T1000 (cell line): ENCODE results near the gene MYH8.

ENCODE experiments used
- DNase-seq: peaks from one replicate; lab custom pipeline; 2025; ENCODE audit warnings: mixed read lengths; lab: John Stamatoyannopoulos, UW

MYH8 gene

GRCh38 chr17:10421900-10422542 lies at the start of gene MYH8:
Gene MYH8, minus strand, starts transcription at chr17:10421950. Its CDS starts 1,723 bp downstream, at chr17:10420227.
- no peak for DNase-seq

DNA sequence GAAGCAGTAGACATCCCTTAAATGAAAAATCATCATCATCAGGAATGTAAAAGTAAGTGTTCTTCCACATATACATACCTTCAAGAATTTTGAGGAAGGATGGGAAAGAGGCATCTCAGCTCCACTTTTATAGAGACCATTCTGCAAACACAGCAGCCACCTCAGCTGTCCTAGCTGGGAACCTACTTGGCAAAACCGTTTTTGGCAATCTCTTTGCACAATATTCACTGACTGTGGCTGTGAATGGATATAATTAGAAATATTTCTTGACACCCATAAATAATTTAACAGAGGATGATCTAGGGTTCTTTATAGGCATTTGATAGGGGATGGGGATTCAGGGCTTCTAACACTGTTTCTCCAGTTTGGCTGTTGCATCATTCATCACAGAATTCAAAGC lies 47.7 kb upstream of the MYH8 start, which contains the start of gene MYH4:
Gene MYH4, minus strand, starts transcription at position 101 of the 400 bp plus-strand sequence. CDS start 2,814 bp downstream, outside the sequence.
- DNase-seq: no peak

DNA sequence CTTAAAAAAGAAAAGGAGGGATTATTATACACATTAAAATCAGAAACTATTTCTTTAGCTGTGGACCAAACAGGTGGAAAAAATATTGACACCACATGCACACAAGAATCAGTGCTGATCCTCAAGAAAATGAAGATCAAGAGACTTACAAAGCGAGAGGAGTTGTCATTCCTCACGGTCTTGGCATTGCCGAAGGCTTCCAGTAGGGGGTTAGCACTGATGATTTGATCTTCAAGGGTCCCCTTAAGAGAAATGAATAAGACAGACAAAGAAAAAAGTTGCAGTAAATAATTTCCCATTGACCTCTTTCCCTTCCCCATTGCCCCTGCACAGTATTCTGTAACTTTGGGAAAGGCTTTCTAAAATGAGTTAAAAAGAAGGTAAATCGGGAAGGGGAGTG lies 41.7 kb upstream of the MYH8 start:
- no peak for DNase-seq

DNA sequence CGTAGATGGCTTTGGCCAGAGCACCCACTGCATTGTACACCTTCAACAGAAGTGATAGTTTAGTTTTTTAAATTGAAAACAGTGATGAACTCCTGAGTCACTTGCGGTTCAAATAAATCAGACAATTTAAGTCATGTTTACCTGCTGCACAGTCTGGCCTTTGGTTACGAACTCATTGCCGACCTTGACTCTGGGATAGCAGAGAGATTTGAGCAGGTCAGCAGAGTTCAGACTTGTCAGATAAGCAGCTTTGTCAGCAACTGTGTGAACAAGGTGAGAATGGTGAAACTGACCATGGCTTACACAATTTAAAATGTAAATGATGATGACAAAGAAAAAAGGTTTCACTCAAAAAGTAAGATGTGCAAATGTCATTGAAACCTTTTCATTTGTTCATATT lies 38.3 kb upstream of the MYH8 start:
- DNase-seq: no peak

- DNase-seq: no peak
These were observed 37.0 kb upstream of the MYH8 start for GRCh38 chr17:10458701-10459100.

DNA sequence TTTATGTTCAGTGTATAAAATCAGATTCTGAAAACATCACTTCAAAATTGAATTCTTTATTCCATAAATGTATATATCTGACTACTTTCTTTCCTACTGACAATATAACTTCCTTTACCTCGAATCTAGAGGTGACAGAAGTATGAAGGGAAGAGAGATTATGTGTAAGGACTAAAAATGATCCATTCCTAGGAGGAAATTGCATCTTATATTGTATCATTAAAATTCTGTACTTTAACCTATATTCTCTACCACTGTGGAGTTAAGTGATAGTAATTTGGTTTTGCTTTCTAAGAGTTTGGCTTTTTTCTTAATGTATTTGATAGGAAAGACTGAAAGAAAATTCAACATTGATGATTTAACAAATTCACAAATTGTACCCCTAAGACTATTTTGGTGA lies 36.2 kb upstream of the MYH8 start:
- no peak for DNase-seq

DNA sequence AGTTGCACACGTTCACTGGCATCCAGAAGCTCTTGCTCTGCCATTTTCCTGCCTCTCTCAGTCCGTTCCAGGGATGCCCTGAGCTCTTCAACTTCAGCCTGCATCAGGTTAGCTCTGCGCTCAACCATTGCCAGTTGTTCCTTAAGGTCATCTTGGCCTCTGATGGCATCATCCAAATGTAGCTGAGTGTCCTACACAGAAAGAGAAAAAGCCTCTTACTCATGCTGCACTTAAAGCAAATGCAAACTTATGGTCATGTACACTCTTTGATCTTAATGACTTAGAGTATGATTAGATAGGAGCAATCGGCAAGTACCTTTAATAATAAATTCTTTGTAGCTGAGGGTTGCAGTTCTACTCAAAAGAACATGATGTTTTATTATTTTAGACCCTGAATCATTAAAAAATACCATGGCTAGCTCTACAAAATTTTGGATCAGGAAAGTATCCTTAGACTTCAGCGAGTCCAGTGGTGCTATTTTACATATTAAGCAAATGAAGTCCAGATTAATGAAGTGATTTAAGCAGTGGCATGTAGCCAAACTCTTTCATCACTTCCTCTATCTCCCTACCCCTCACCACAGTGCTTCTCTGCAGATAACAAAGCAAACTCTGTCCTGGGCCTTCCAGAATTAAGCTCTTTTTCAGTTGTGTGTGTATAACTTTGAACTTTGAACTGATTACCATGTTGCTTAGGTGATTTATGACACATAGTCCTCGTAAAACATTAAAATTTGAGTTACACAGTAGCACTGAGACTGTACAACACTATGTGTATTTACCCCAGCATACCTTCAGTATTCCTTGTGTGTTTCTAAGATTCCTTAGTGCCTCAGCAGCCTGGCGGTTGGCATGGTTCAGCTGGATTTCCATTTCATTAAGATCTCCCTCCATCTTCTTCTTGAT lies 25.5 kb upstream of the MYH8 start:
- DNase-seq: no peak

DNA sequence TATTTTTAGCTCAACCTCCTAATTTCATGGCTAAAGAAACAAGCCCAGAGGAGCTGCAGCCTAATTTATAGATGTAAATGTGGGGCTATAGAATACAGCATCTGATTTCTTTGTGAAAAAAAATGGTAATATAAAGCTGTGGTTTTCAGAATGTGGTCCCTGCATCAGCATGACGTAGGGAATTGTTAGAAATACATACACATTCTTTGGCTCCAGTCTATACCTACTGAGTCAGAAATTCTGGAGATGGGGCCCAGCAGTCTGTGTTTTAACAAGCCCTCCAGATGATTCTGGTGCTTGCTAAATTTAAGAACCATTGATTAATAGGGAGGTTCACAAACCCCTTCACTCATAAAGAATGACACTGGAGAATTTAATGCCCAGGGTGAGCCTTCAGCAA lies 18.1 kb upstream of the MYH8 start:
- no peak for DNase-seq

- DNase-seq: no peak
These were observed 13.3 kb upstream of the MYH8 start for GRCh38 chr17:10435096-10435495.

GRCh38 chr17:10429421-10430045 lies 7.8 kb upstream of the MYH8 start:
- DNase-seq: no peak

DNA sequence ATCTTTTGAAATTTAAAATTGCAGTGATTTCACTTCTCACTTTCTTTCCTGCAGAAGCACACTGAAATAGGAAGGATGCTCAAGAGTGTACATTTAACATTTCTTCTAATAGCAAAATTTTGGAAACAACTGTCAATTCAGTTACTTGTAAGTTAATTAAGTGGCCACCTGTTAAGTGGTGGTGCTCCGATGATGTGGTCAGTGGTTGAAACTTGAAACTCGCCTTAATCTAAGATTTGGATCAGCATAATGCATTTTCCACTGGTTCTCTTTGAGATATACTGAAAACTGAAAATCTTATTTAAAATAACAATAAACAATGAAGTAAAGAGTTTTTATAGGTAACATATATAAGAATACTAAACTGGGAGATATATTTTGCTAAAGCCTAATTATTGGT lies 7.0 kb upstream of the MYH8 start:
- no peak for DNase-seq

DNA sequence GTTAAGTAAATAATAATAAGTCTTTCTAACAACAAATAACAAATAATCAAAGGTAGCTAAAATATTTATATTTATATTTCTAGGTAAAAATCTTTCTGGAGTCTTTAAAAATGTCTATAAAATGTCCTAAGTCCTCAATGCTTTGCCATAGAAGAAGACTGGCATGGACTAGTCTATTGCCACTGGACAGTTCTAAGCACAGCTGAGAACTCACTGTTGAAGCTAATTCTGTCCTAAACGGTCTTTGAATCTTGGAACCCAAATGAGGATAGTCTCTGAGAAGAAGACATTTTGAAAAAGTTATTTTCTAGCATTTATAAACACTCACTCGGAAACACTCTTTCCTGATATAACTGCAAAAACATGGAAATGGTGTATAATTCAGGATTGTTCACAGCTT lies 539 bp downstream of the MYH8 start:
- DNase-seq: no peak

GRCh38 chr17:10420811-10421210 lies 939 bp downstream of the MYH8 start:
- DNase-seq: no peak

GRCh38 chr17:10417431-10417830 lies 4.3 kb downstream of the MYH8 start:
- DNase-seq: no peak

DNA sequence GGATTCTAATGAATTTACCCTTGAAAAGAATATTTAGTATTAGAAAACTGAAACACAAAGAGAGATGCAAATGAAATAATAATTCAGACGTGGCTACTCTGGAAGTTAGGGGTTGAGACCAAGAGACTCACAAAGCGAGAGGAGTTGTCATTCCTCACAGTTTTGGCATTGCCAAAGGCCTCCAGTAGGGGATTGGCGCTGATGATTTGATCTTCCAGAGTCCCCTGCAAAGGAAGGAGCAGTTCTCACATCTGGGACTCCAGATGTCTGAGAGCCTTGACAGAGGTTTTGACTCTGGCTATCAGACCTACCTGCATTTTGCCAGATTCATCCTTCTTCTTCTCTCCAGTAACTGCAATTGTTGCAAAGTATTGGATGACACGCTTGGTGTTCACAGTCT lies 6.6 kb downstream of the MYH8 start:
- DNase-seq: no peak

GRCh38 chr17:10403589-10403988 lies 18.2 kb downstream of the MYH8 start:
- no peak for DNase-seq

DNA sequence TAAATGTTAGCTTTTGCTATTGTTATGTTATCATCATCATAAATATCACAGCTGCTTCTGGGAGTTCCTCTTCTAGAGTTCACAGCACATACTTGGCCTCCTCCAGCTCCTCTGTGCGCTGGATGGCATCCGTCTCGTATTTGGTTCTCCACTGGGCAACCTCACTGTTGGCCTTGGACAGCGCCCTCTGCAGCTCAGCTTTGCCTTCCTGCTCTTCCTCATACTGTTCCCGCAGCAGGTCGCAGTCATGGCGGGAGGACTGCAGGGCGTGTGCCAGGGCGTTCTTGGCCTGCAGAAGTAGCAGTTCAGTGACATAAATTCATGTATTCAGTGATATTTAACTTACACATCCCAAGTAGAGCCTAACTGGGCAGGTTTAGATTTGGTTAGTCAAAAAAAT lies 23.4 kb downstream of the MYH8 start:
- DNase-seq: no peak

DNA sequence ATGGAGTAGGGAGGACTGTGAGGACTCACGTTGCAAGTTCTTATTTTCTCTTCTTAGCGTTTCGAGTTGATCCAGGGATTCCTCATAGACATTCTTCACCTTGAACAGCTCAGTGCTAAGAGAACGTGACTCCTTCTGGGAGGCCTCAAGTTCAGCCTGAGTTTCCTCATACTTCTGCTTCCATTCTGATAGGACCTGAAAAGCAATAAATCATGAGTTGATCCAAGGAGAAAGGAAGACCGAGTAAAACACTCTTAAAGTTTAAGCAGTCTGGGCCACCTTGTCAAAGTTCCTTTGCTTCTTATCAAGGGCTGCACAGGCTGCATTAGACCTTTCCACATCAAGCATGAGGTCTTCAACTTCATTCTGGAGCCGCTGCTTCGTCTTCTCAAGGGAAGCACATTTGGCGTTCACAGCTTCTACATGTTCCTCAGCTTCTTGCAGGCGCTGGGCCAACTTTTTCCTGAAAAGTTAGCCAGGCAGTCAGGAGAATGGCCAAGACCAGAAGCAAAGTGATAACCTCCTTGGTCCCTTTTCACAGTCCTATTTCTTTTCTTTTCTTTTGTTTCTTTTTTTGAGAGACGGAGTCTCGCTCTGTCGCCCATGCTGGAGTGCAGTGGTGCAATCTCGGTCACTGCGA lies 25.1 kb downstream of the MYH8 start:
- no peak for DNase-seq

DNA sequence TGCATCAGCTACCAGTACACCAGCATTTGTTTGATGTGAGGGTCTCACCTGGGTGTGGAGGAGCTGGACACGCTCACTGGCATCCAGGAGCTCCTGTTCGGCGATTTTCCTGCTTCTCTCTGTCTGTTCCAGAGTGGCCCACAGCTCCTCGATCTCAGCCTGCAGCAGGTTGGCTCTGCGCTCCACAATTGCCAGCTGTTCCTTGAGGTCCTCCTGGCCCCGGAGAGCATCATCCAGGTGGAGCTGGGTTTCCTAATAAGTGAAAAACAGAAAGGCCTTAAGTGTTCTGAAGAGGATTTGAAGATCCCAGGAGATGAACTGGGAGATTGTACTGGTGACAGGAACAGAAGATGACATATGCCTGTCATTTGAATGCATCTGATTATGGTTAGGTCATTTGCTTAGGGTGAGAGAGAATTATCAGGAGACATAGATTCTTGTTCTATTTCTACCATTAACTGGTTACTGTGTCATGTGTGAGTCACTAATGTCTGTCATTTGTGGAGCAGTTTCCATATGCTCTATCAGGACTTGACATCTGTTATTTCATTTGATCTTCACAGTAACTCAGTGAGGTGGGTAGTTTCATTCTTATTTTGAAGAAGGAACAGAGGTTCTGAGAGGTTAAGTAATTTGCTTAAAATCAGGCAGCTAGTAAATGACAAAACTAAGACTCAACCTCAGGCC lies 27.4 kb downstream of the MYH8 start:
- no peak for DNase-seq

DNA sequence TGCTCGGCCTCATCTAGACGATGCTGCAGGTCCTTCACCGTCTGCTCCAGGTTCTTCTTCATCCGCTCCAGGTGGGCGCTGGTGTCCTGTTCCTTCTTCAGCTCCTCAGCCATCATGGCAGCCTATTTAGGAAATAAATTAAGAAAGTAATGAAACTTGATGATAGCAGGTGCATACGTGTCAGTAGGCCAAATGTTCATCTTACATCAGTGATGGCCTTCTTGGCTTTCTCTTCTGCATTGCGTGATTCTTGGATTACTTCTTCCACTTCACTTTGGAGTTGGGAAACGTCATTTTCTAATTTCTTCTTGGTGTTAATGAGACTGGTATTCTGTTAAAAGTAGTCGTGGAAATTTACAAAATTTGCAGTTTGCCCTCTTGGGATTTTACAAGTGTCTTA lies 28.9 kb downstream of the MYH8 start:
- no peak for DNase-seq

DNA sequence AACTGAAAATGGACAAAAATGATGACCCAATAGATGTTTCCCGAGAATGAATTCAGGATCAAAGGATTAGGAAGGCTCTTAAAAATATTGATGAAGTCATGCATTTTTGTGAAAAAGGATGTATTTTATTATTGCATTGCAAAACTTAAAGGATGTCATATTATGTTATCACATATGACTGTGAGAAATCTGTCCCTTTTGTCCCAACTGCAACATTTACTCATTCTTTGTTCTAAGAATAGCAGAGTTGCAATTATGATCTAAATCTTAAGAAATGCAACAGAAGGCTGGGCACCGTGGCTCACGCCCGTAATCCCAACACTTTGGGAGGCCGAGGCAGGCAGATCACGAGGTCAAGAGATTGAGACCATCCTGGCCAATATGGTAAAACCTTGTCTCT lies 35.9 kb downstream of the MYH8 start:
- DNase-seq: no peak

- DNase-seq: no peak
These were observed 37.6 kb downstream of the MYH8 start for GRCh38 chr17:10384175-10384574.
